ENCODE data around the gene COQ10A. TPM values are rescaled to one million over a fixed set of nuclear protein-coding genes. Genes with fewer than 3 reads are reported as not detected.

Gene COQ10A
- total RNA-seq, 1 donor from 2014 or later: 18.9 TPM

- no peak for DNase-seq
- Mint-ChIP-seq H3K9me3 (ENCODE audit: unreplicated experiment) (peaks cover 1% of the 10 kb centered on the region), H3K27ac (ENCODE audit: unreplicated experiment) (peak overlapping the region; percentile 18), H3K4me3 (ENCODE audit: unreplicated experiment) (no peak overlapping the region), H3K27me3 (ENCODE audit: unreplicated experiment) (no peaks in the 10 kb centered on the region), H3K36me3 (ENCODE audit: unreplicated experiment) (no peaks in the 10 kb centered on the region), H3K4me1 (ENCODE audit: low read depth, unreplicated experiment) (no peaks in the 10 kb centered on the region)
- no peak for TF ChIP-seq CTCF (IDR thresholded peaks at IDR 0.05; ENCODE audit: partially characterized antibody, unreplicated experiment)
Measured at GRCh38 chr12:56234746-56235436, 31.9 kb upstream of the COQ10A start.

GRCh38 chr12:56236091-56236490 lies 30.7 kb upstream of the COQ10A start:
- no peak for DNase-seq
- no peak overlapping the region for H3K27ac Mint-ChIP-seq (ENCODE audit: unreplicated experiment)
- H3K4me3 Mint-ChIP-seq (ENCODE audit: unreplicated experiment): no peak overlapping the region
- peaks cover 1% of the 10 kb centered on the region for H3K9me3 Mint-ChIP-seq (ENCODE audit: unreplicated experiment)
- H3K4me1 Mint-ChIP-seq (ENCODE audit: low read depth, unreplicated experiment): no peaks in the 10 kb centered on the region
- no peaks in the 10 kb centered on the region for H3K36me3 Mint-ChIP-seq (ENCODE audit: unreplicated experiment)
- H3K27me3 Mint-ChIP-seq (ENCODE audit: unreplicated experiment): no peaks in the 10 kb centered on the region
- TF ChIP-seq CTCF (IDR thresholded peaks at IDR 0.05; ENCODE audit: partially characterized antibody, unreplicated experiment): no peak

GRCh38 chr12:56236985-56237384 lies 29.8 kb upstream of the COQ10A start:
- H3K4me1 Mint-ChIP-seq (ENCODE audit: low read depth, unreplicated experiment): no peaks in the 10 kb centered on the region

GRCh38 chr12:56237552-56237951 lies 29.2 kb upstream of the COQ10A start:
- no peaks in the 10 kb centered on the region for H3K36me3 Mint-ChIP-seq (ENCODE audit: unreplicated experiment)
- no peak overlapping the region for H3K4me3 Mint-ChIP-seq (ENCODE audit: unreplicated experiment)
- H3K4me1 Mint-ChIP-seq (ENCODE audit: low read depth, unreplicated experiment): no peaks in the 10 kb centered on the region
- peaks cover 1% of the 10 kb centered on the region for H3K9me3 Mint-ChIP-seq (ENCODE audit: unreplicated experiment)
- no peak overlapping the region for H3K27ac Mint-ChIP-seq (ENCODE audit: unreplicated experiment)
- H3K27me3 Mint-ChIP-seq (ENCODE audit: unreplicated experiment): no peaks in the 10 kb centered on the region
- no peak for TF ChIP-seq CTCF (IDR thresholded peaks at IDR 0.05; ENCODE audit: partially characterized antibody, unreplicated experiment)
- DNase-seq: no peak

More at GRCh38 chr12:56236985-56237384, 29.8 kb upstream of the COQ10A start:
- no peak for DNase-seq
- Mint-ChIP-seq H3K27ac (ENCODE audit: unreplicated experiment) (no peak overlapping the region), H3K27me3 (ENCODE audit: unreplicated experiment) (no peaks in the 10 kb centered on the region), H3K36me3 (ENCODE audit: unreplicated experiment) (no peaks in the 10 kb centered on the region), H3K9me3 (ENCODE audit: unreplicated experiment) (peaks cover 1% of the 10 kb centered on the region), H3K4me3 (ENCODE audit: unreplicated experiment) (no peak overlapping the region)
- no peak for TF ChIP-seq CTCF (IDR thresholded peaks at IDR 0.05; ENCODE audit: partially characterized antibody, unreplicated experiment)

GRCh38 chr12:56241424-56242303 lies 25.1 kb upstream of the COQ10A start:
- Mint-ChIP-seq H3K9me3 (ENCODE audit: unreplicated experiment) (peaks cover 1% of the 10 kb centered on the region), H3K36me3 (ENCODE audit: unreplicated experiment) (no peaks in the 10 kb centered on the region), H3K27me3 (ENCODE audit: unreplicated experiment) (peaks cover 2% of the 10 kb centered on the region), H3K27ac (ENCODE audit: unreplicated experiment) (no peak overlapping the region), H3K4me1 (ENCODE audit: low read depth, unreplicated experiment) (no peaks in the 10 kb centered on the region), H3K4me3 (ENCODE audit: unreplicated experiment) (no peak overlapping the region)
- TF ChIP-seq CTCF (IDR thresholded peaks at IDR 0.05; ENCODE audit: partially characterized antibody, unreplicated experiment): no peak
- DNase-seq: no peak
